A549 (cell line): ENCODE data around the gene ADCY3. TPM values are rescaled to one million over a fixed set of nuclear protein-coding genes. Genes with fewer than 3 reads are reported as not detected.
A peak's percentile ranks its signal among the peaks of the same experiment; 100 is the strongest.

Experiments
- ATAC-seq, 2 experiments: fragments of 200-7000 bp in 1 of 2; fragments of >200 bp in 1 of 2; cut with Nextera tagmentation in 1 of 2; cut with Tn5 transposase in 1 of 2; 3 replicates each; pipeline versions ENCODE4 v1.8.0 to v1.9.1; 2018 to 2020; ENCODE audit warnings: mild to moderate bottlenecking in 1 of 2, moderate library complexity in 1 of 2
- CTCF ChIA-PET: fragments of 300-600 bp; sonication (Branson Sonifier 250); formaldehyde crosslinking; extraction: SDS; loops from one replicate; lab custom pipeline; 2021; ENCODE audit warnings: antibody characterized with exemption, inconsistent platforms; lab: Yijun Ruan, JAX
- POLR2A ChIA-PET: fragments of 350-600 bp; formaldehyde crosslinking; extraction: SDS; loops from one replicate; lab custom pipeline; 2021; ENCODE audit warnings: antibody characterized with exemption, inconsistent platforms; lab: Yijun Ruan, JAX
- DNase-seq, 2 experiments: peaks; one replicate each; pipeline versions ENCODE4 v3.0.0 to v3.0.0-alpha.2; 2011 to 2016; ENCODE audit warnings: low read depth in 1 of 2, low spot score in 1 of 2
- FAIRE-seq: peaks from 2 replicates; lab custom pipeline; 2011; peaks lifted over from hg19 to GRCh38; lab: Jason Lieb, UNC
- H3K27ac ChIP-seq, 2 experiments: fragments of >200 bp; sonication (Bioruptor Twin); formaldehyde crosslinking; 3 replicates each; pipeline ENCODE4 v1.5.1; 2016 to 2017
- H3K4me1 ChIP-seq: fragments of >200 bp; sonication (Bioruptor Twin); formaldehyde crosslinking; 3 replicates; pipeline ENCODE4 v1.6.1; 2016
- H3K4me2 ChIP-seq: fragments of >200 bp; sonication (Bioruptor Twin); formaldehyde crosslinking; 3 replicates; pipeline ENCODE4 v1.6.1; 2016
- H3K4me3 ChIP-seq: fragments of >200 bp; sonication (Bioruptor Twin); formaldehyde crosslinking; 3 replicates; pipeline ENCODE4 v1.5.1; 2016
- H3K9me3 ChIP-seq: fragments of >200 bp; sonication (Bioruptor Twin); formaldehyde crosslinking; 3 replicates; pipeline ENCODE4 v1.6.1; 2016
- ATOH8 ChIP-seq: fragments of 250-450 bp; sonication (Bioruptor Pico); IDR thresholded peaks from 2 replicates; pipeline ENCODE4 v1.5.0; 2020; ENCODE audit warnings: low read depth, mild to moderate bottlenecking, moderate library complexity
- BHLHE40 ChIP-seq: IDR thresholded peaks from 2 replicates; pipeline ENCODE4 v1.6.1; 2012; ENCODE audit warnings: low read depth, low read length, inconsistent platforms
- CEBPB ChIP-seq, 2 experiments: fragments of >200 bp in 1 of 2; sonication (Bioruptor Twin) in 1 of 2; formaldehyde crosslinking in 1 of 2; IDR thresholded peaks; 2 replicates each; pipeline ENCODE4 v1.6.1; 2012 to 2016
- CHD4 ChIP-seq: fragments of 200-600 bp; sonication (generic); IDR thresholded peaks from 2 replicates; pipeline ENCODE4 v1.6.1; 2016; ENCODE audit warnings: antibody characterized with exemption, mild to moderate bottlenecking, borderline replicate concordance
- E2F6 ChIP-seq: IDR thresholded peaks from 2 replicates; pipeline ENCODE4 v1.6.1; 2012; ENCODE audit warnings: low read depth, borderline replicate concordance
- ESRRA ChIP-seq: fragments of 150-350 bp; IDR thresholded peaks from 2 replicates; pipeline ENCODE4 v1.6.1; 2014; ENCODE audit warnings: mild to moderate bottlenecking, low read length, borderline replicate concordance
- FOSL2 ChIP-seq, 2 experiments: fragments of 450-650 bp in 1 of 2; fragments of >200 bp in 1 of 2; sonication (Bioruptor Twin) in 1 of 2; formaldehyde crosslinking; IDR thresholded peaks; 2 replicates each; pipeline versions ENCODE4 v1.5.0 to v1.6.1; 2016 to 2020; ENCODE audit warnings: mild to moderate bottlenecking in 1 of 2, moderate library complexity in 1 of 2
- FOXS1 ChIP-seq: fragments of 250-450 bp; sonication (Bioruptor Pico); IDR thresholded peaks from 2 replicates; pipeline ENCODE4 v1.5.0; 2020; ENCODE audit warnings: mild to moderate bottlenecking, moderate library complexity
- GATA3 ChIP-seq: IDR thresholded peaks from 2 replicates; pipeline ENCODE4 v1.6.1; 2012; ENCODE audit warnings: borderline replicate concordance
- HOXA7 ChIP-seq: fragments of 250-450 bp; sonication (Bioruptor Pico); IDR thresholded peaks from 2 replicates; pipeline ENCODE4 v1.5.0; 2020; ENCODE audit warnings: mild to moderate bottlenecking, moderate library complexity
- HOXB5 ChIP-seq: fragments of 250-450 bp; sonication (Bioruptor Pico); IDR thresholded peaks from 2 replicates; pipeline ENCODE4 v1.5.0; 2020; ENCODE audit warnings: mild to moderate bottlenecking, moderate library complexity
- JUNB ChIP-seq: fragments of >200 bp; sonication (Bioruptor Twin); formaldehyde crosslinking; IDR thresholded peaks from 2 replicates; pipeline ENCODE4 v1.6.1; 2016
- KDM5A ChIP-seq: fragments of 200-600 bp; sonication (generic); IDR thresholded peaks from 2 replicates; pipeline ENCODE4 v1.6.1; 2016; ENCODE audit warnings: antibody characterized with exemption, mild to moderate bottlenecking
- MAX ChIP-seq: IDR thresholded peaks from 2 replicates; pipeline ENCODE4 v1.6.1; 2012
- MYC ChIP-seq: IDR thresholded peaks from 2 replicates; pipeline ENCODE4 v1.6.1; 2012; ENCODE audit warnings: mild to moderate bottlenecking, inconsistent platforms, low read length, improper control_type of control experiment, borderline replicate concordance
- NFE2L2 ChIP-seq: fragments of 150-350 bp; conservative IDR thresholded peaks from 2 replicates; pipeline ENCODE4 v1.6.1; 2014; ENCODE audit warnings: low read length
- PHF8 ChIP-seq: fragments of 200-600 bp; sonication (generic); IDR thresholded peaks from 2 replicates; pipeline ENCODE4 v1.6.1; 2016; ENCODE audit warnings: low read depth, mild to moderate bottlenecking, antibody characterized with exemption, moderate library complexity, borderline replicate concordance
- RAD21 ChIP-seq, 2 experiments: fragments of >200 bp in 1 of 2; sonication (Bioruptor Twin) in 1 of 2; formaldehyde crosslinking in 1 of 2; IDR thresholded peaks in 1 of 2; conservative IDR thresholded peaks in 1 of 2; 2 replicates in 1 of 2; 3 replicates in 1 of 2; pipeline ENCODE4 v1.6.1; 2012 to 2018; ENCODE audit warnings: inconsistent platforms in 1 of 2
- RARB ChIP-seq: fragments of 250-450 bp; sonication (Bioruptor Pico); IDR thresholded peaks from 2 replicates; pipeline ENCODE4 v1.8.0; 2021; ENCODE audit warnings: mild to moderate bottlenecking, moderate library complexity
- RFX5 ChIP-seq: fragments of 450-650 bp; IDR thresholded peaks from 2 replicates; pipeline ENCODE4 v1.7.1; 2014; ENCODE audit warnings: antibody characterized with exemption, mild to moderate bottlenecking, moderate library complexity
- RNF2 ChIP-seq: fragments of 200-600 bp; sonication (generic); IDR thresholded peaks from 2 replicates; pipeline ENCODE4 v1.6.1; 2016; ENCODE audit warnings: low read depth, mild to moderate bottlenecking, antibody characterized with exemption, moderate library complexity, borderline replicate concordance
- SMC3 ChIP-seq: fragments of >200 bp; sonication (Bioruptor Twin); formaldehyde crosslinking; IDR thresholded peaks from 3 replicates; pipeline ENCODE4 v1.6.1; 2018; ENCODE audit warnings: inconsistent platforms
- SREBF2 ChIP-seq: fragments of 450-650 bp; IDR thresholded peaks from 2 replicates; pipeline ENCODE4 v1.6.1; 2014; ENCODE audit warnings: mild to moderate bottlenecking, moderate library complexity
- ZC3H11A ChIP-seq: fragments of 450-650 bp; IDR thresholded peaks from 2 replicates; pipeline ENCODE4 v1.6.1; 2014; ENCODE audit warnings: antibody characterized with exemption, mild to moderate bottlenecking
- ZNF302 ChIP-seq: fragments of 250-450 bp; sonication (Bioruptor Pico); IDR thresholded peaks from 2 replicates; pipeline ENCODE4 v1.9.0; 2021; ENCODE audit warnings: inconsistent platforms, mild to moderate bottlenecking, moderate library complexity
- ZSCAN20 ChIP-seq: fragments of 250-450 bp; sonication (Bioruptor Pico); IDR thresholded peaks from 2 replicates; pipeline ENCODE4 v1.8.0; 2022; ENCODE audit warnings: mild to moderate bottlenecking, moderate library complexity
- WGBS: methylation state at CpG from one replicate; pipeline ENCODE4 v1.1.6; 2017; ENCODE audit errors: missing lambda C conversion rate; 5-methylcytosine and 5-hydroxymethylcytosine counted together
- polyA plus RNA-seq, 4 experiments: library from polyadenylated mRNA; depleted of rRNA in 3 of 4; stranded (reverse); fragments of >200 nt; fragmentation: RNase III in 1 of 4; extraction: RNeasy Plus Mini Kit Qiagen cat#74134 plus additional on column Dnase treatment in 1 of 4; gene quantifications; 2 replicates in 3 of 4; 3 replicates in 1 of 4; pipeline ENCODE4 v1.2.3, GENCODE V29; 2011 to 2017
- TF ChIP-seq, protein P1 (sequence below): fragments of 150-350 bp; IDR thresholded peaks from 2 replicates; pipeline ENCODE4 v1.6.1; 2014; ENCODE audit warnings: low read depth, mild to moderate bottlenecking, low read length
- TF ChIP-seq, protein P2 (sequence below): fragments of >200 bp; sonication (Bioruptor Twin); formaldehyde crosslinking; IDR thresholded peaks from 3 replicates; pipeline ENCODE4 v1.6.1; 2016

Gene ADCY3
- polyA plus RNA-seq, 2 of the 4 experiments (the other 2 are of a cell fraction) = 37.4 to 65.4 TPM

GRCh38 chr2:24852431-24853020 is 67.5 kb downstream of the ADCY3 start:
- peak in 1 of 2 experiments; percentile 14; a peak in 2 of 6 replicates for ATAC-seq
- POLR2A ChIA-PET = no interaction called here
- CTCF ChIA-PET = interaction anchor here (0.8 kb wide), 1 partner anchor 276 kb away, joined by 4 read pairs; no protein-coding TSS in a partner anchor
- Histone ChIP-seq H3K4me2 (no peak overlapping the region), H3K4me3 (no peak overlapping the region), H3K4me1 (no peaks in the 10 kb centered on the region), H3K27ac (no peak overlapping the region), H3K9me3 (peaks cover 4% of the 10 kb centered on the region; the same call in 1 of the 3 replicates)
- FAIRE-seq = no peak
- DNase-seq = no peak
- no peak for TF ChIP-seq RARB (CRISPR knock-in tag)
- TF ChIP-seq E2F6 = no peak
- no peak for TF ChIP-seq SMC3
- TF ChIP-seq MYC = no peak
- TF ChIP-seq KDM5A = no peak
- no peak for TF ChIP-seq BHLHE40
- no peak for TF ChIP-seq FOXS1 (CRISPR knock-in tag)
- 92% methylated on average over 20 of the region's 23 CpGs for WGBS

DNA sequence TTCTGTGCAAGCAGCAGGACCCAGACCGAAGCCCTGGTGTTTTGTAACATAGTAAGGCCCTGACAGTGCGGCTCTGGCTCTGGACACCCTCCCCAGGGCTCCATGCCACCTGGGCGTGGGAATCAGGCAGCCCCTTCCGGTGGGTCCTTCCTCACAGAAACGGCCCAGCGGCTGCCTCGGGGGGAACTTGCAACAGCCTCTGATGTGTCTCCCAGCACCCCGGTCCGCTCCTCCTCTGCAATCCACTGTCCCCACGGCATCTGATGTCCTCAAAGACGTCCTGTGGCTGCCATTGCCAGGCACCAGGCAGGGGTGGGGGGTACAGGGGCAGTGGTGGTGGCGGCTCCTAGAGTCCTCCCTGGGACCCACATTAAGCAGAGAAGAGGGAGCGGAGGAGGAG is 68.0 kb downstream of the ADCY3 start:
- FAIRE-seq (no peak), DNase-seq (no peak), ATAC-seq (no peak; a peak in 1 of 6 replicates)
- Histone ChIP-seq H3K9me3 (peaks cover 4% of the 10 kb centered on the region; the same call in 1 of the 3 replicates), H3K4me3 (no peak overlapping the region), H3K4me2 (no peak overlapping the region), H3K4me1 (no peaks in the 10 kb centered on the region), H3K27ac (no peak overlapping the region)
- POLR2A ChIA-PET = no interaction called here
- no peak for TF ChIP-seq CEBPB (IDR thresholded peaks at IDR 0.05)
- TF ChIP-seq ZSCAN20 (CRISPR knock-in tag) = no peak
- TF ChIP-seq ZC3H11A = no peak
- no peak for TF ChIP-seq CHD4
- CTCF ChIA-PET = no interaction called here
- 98% methylated on average over 12 of the region's 13 CpGs for WGBS

- WGBS = 78% methylated on average over 7 of the region's 7 CpGs
- Histone ChIP-seq H3K27ac (no peak overlapping the region), H3K4me3 (no peak overlapping the region), H3K4me1 (no peaks in the 10 kb centered on the region), H3K9me3 (peaks cover 4% of the 10 kb centered on the region; the same call in 1 of the 3 replicates), H3K4me2 (no peak overlapping the region)
- CTCF ChIA-PET = interaction anchor here (1.3 kb wide), 1 partner anchor 12 kb away, joined by 3 read pairs; no protein-coding TSS in a partner anchor
- POLR2A ChIA-PET = no interaction called here
- no peak for DNase-seq
- no peak for ATAC-seq
- no peak for FAIRE-seq
- TF ChIP-seq JUNB (no peak), RNF2 (no peak), ATOH8 (CRISPR knock-in tag) (no peak), CHD4 (no peak), ESRRA (no peak), MAX (no peak), HOXA7 (no peak)
Observed at GRCh38 chr2:24850944-24851343, 69.1 kb downstream of the ADCY3 start.

- Histone ChIP-seq H3K4me3 (no peak overlapping the region), H3K4me2 (no peak overlapping the region), H3K9me3 (peaks cover 4% of the 10 kb centered on the region; the same call in 1 of the 3 replicates), H3K27ac (no peak overlapping the region), H3K4me1 (no peaks in the 10 kb centered on the region)
- ATAC-seq (no peak), FAIRE-seq (no peak), DNase-seq (no peak)
- ChIA-PET CTCF (interaction anchor here (0.7 to 2.6 kb wide), 4 partner anchors 11 to 834 kb away, joined by 3 to 13 read pairs (median 4); no protein-coding TSS in a partner anchor), POLR2A (no interaction called here)
- 85% methylated on average over 5 of the region's 5 CpGs for WGBS
- TF ChIP-seq FOSL2 (IDR thresholded peaks at IDR 0.05) = no peak
- TF ChIP-seq FOSL2 (CRISPR knock-in tag; IDR thresholded peaks at IDR 0.05) = no peak
- no peak for TF ChIP-seq ZC3H11A
- TF ChIP-seq PHF8 = no peak
- TF ChIP-seq HOXB5 (CRISPR knock-in tag) = no peak
- TF ChIP-seq GATA3 = no peak
- TF ChIP-seq RAD21 (conservative IDR thresholded peaks at IDR 0.05 in 1 of 2, IDR thresholded peaks at IDR 0.05 in 1 of 2) = no peak
- no peak for TF ChIP-seq ZNF302 (CRISPR knock-in tag)
- no peak for TF ChIP-seq SREBF2
- TF ChIP-seq, protein P1, sequence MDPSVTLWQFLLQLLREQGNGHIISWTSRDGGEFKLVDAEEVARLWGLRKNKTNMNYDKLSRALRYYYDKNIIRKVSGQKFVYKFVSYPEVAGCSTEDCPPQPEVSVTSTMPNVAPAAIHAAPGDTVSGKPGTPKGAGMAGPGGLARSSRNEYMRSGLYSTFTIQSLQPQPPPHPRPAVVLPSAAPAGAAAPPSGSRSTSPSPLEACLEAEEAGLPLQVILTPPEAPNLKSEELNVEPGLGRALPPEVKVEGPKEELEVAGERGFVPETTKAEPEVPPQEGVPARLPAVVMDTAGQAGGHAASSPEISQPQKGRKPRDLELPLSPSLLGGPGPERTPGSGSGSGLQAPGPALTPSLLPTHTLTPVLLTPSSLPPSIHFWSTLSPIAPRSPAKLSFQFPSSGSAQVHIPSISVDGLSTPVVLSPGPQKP = no peak
- TF ChIP-seq HOXA7 = no peak
- TF ChIP-seq MYC = no peak
- TF ChIP-seq NFE2L2 = no peak
- TF ChIP-seq, protein P2, sequence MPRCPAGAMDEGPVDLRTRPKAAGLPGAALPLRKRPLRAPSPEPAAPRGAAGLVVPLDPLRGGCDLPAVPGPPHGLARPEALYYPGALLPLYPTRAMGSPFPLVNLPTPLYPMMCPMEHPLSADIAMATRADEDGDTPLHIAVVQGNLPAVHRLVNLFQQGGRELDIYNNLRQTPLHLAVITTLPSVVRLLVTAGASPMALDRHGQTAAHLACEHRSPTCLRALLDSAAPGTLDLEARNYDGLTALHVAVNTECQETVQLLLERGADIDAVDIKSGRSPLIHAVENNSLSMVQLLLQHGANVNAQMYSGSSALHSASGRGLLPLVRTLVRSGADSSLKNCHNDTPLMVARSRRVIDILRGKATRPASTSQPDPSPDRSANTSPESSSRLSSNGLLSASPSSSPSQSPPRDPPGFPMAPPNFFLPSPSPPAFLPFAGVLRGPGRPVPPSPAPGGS = no peak
- TF ChIP-seq RFX5 = no peak
Observed at GRCh38 chr2:24845691-24846090, 74.3 kb downstream of the ADCY3 start.
